SK-N-SH (cell line): ENCODE results near the gene SSX5.

ENCODE experiments used
- EP300 ChIP-seq, 2 experiments: IDR thresholded peaks; 2 replicates each; pipeline versions ENCODE4 v1.4.0 to v1.6.1; 2012; ENCODE audit warnings: borderline replicate concordance in 1 of 2, low read depth in 1 of 2, low read length in 1 of 2
- EZH2phosphoT487 ChIP-seq: fragments of 200-600 bp; sonication (generic); IDR thresholded peaks from 2 replicates; pipeline ENCODE4 v1.6.1; 2017; ENCODE audit warnings: low read depth, mixed run types, mild to moderate bottlenecking, antibody characterized with exemption, moderate library complexity, borderline replicate concordance
- FOSL2 ChIP-seq: IDR thresholded peaks from 2 replicates; pipeline ENCODE4 v1.4.0; 2012; ENCODE audit warnings: low read depth, mild to moderate bottlenecking, moderate library complexity, borderline replicate concordance
- FOXM1 ChIP-seq: IDR thresholded peaks from 2 replicates; pipeline ENCODE4 v1.4.0; 2012; ENCODE audit warnings: low read depth, mild to moderate bottlenecking
- GATA2 ChIP-seq: sonication (generic); formaldehyde crosslinking; IDR thresholded peaks from 2 replicates; pipeline ENCODE4 v1.5.0; 2020; ENCODE audit warnings: mild to moderate bottlenecking, missing genetic modification reagents
- MXI1 ChIP-seq: IDR thresholded peaks from 2 replicates; pipeline ENCODE4 v1.6.1; 2012; ENCODE audit warnings: mild to moderate bottlenecking, low read depth, low read length, improper control_type of control experiment
- NFIC ChIP-seq: IDR thresholded peaks from 2 replicates; pipeline ENCODE4 v1.4.0; 2012; ENCODE audit warnings: borderline replicate concordance
- POLR2AphosphoS5 ChIP-seq: IDR thresholded peaks from 2 replicates; pipeline ENCODE4 v1.6.1; 2012; ENCODE audit warnings: low read depth, low read length
- RAD21 ChIP-seq: IDR thresholded peaks from 2 replicates; pipeline ENCODE4 v1.6.1; 2012; ENCODE audit warnings: mild to moderate bottlenecking, low read length
- TAF1 ChIP-seq: IDR thresholded peaks from 2 replicates; pipeline ENCODE4 v1.6.1; 2012; ENCODE audit warnings: low read depth, mild to moderate bottlenecking, low read length, moderate library complexity, borderline replicate concordance
- TEAD4 ChIP-seq: IDR thresholded peaks from 2 replicates; pipeline ENCODE4 v1.4.0; 2012; ENCODE audit warnings: mild to moderate bottlenecking, borderline replicate concordance; ENCODE audit not compliant: insufficient read depth
- YY1 ChIP-seq: IDR thresholded peaks from 2 replicates; pipeline ENCODE4 v1.4.0; 2012; ENCODE audit warnings: low read depth, mild to moderate bottlenecking
- TF ChIP-seq, protein P1 (sequence below): fragments of 200-600 bp; sonication (generic); IDR thresholded peaks from 2 replicates; pipeline ENCODE4 v1.6.1; 2017; ENCODE audit warnings: antibody characterized with exemption, mild to moderate bottlenecking, moderate library complexity

- TF ChIP-seq, protein P1, sequence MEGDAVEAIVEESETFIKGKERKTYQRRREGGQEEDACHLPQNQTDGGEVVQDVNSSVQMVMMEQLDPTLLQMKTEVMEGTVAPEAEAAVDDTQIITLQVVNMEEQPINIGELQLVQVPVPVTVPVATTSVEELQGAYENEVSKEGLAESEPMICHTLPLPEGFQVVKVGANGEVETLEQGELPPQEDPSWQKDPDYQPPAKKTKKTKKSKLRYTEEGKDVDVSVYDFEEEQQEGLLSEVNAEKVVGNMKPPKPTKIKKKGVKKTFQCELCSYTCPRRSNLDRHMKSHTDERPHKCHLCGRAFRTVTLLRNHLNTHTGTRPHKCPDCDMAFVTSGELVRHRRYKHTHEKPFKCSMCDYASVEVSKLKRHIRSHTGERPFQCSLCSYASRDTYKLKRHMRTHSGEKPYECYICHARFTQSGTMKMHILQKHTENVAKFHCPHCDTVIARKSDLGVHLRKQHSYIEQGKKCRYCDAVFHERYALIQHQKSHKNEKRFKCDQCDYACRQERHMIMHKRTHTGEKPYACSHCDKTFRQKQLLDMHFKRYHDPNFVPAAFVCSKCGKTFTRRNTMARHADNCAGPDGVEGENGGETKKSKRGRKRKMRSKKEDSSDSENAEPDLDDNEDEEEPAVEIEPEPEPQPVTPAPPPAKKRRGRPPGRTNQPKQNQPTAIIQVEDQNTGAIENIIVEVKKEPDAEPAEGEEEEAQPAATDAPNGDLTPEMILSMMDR, result no peak
- no peak for TF ChIP-seq POLR2AphosphoS5
- TF ChIP-seq EZH2phosphoT487, result no peak
- no peak for TF ChIP-seq TEAD4
- no peak for TF ChIP-seq TAF1
- TF ChIP-seq MXI1, result no peak
- TF ChIP-seq EP300 (IDR thresholded peaks at IDR 0.05; ENCODE audit: borderline replicate concordance in 1 of 2, low read depth in 1 of 2, low read length in 1 of 2), result no peak
- TF ChIP-seq FOSL2, result no peak
- no peak for TF ChIP-seq FOXM1
- TF ChIP-seq RAD21, result no peak
- TF ChIP-seq NFIC, result no peak
- no peak for TF ChIP-seq YY1
- no peak for TF ChIP-seq GATA2
Measured at GRCh38 chrX:48156014-48156413, 40.6 kb downstream of the SSX5 start.
